Measurements from ENCODE around the gene TMEM132A. TPM values are rescaled to one million over a fixed set of nuclear protein-coding genes. Genes with fewer than 3 reads are reported as not detected.
"Not testable (repeated sequence)": the region's sequence is repeated elsewhere in the genome, so short reads cannot be mapped to it uniquely, and the experiment has no call there.

The TMEM132A gene
- total RNA-seq, 1 donor from 2014 or later, result 56.2 TPM

- DNase-seq (ENCODE audit: low read depth in 2 of 2), result no peak
These were observed 21.6 kb upstream of the TMEM132A start for GRCh38 chr11:60902625-60903024.

GRCh38 chr11:60905047-60905446 lies 19.2 kb upstream of the TMEM132A start:
- DNase-seq (ENCODE audit: low read depth in 2 of 2), result no peak

GRCh38 chr11:60905551-60906113 lies 18.6 kb upstream of the TMEM132A start:
- peak; percentile 56 to 62 for DNase-seq (ENCODE audit: low read depth in 2 of 2)

GRCh38 chr11:60906132-60906972 lies 17.9 kb upstream of the TMEM132A start, which contains the start of gene PRPF19:
Gene PRPF19, minus strand, starts transcription at chr11:60906585. Its CDS starts 203 bp downstream, at chr11:60906382.
- DNase-seq (ENCODE audit: low read depth in 2 of 2), result peak; percentile 97 to 98

GRCh38 chr11:60908803-60909202 lies 15.5 kb upstream of the TMEM132A start:
- DNase-seq (ENCODE audit: low read depth in 2 of 2), result no peak

GRCh38 chr11:60909680-60910280 lies 14.5 kb upstream of the TMEM132A start:
- DNase-seq (ENCODE audit: low read depth in 2 of 2), result not testable (repeated sequence)

GRCh38 chr11:60910281-60910687 lies 14.0 kb upstream of the TMEM132A start:
- DNase-seq (ENCODE audit: low read depth in 2 of 2), result no peak

- peak; percentile 51 to 89 for DNase-seq (ENCODE audit: low read depth in 2 of 2)
These were observed 13.4 kb upstream of the TMEM132A start for GRCh38 chr11:60910711-60911380.

GRCh38 chr11:60912223-60912850 lies 11.9 kb upstream of the TMEM132A start:
- peak in 1 of 2 donors; percentile 34 for DNase-seq (ENCODE audit: low read depth in 2 of 2)

- peak in 1 of 2 donors; percentile 90 for DNase-seq (ENCODE audit: low read depth in 2 of 2)
These were observed 11.3 kb upstream of the TMEM132A start for GRCh38 chr11:60912851-60913528.

GRCh38 chr11:60913793-60914632 lies 10.2 kb upstream of the TMEM132A start, which contains the start of gene TMEM109:
Gene TMEM109, plus strand, starts transcription at chr11:60914158. Its CDS starts 5,536 bp downstream, at chr11:60919694.
- DNase-seq (ENCODE audit: low read depth in 2 of 2), result peak; percentile 95 to 96

GRCh38 chr11:60914633-60915247 lies 9.5 kb upstream of the TMEM132A start:
- peak; percentile 36 to 62 for DNase-seq (ENCODE audit: low read depth in 2 of 2)

- DNase-seq (ENCODE audit: low read depth in 2 of 2), result peak; percentile 60 to 69
These were observed 8.9 kb upstream of the TMEM132A start for GRCh38 chr11:60915248-60915914.

- no peak for DNase-seq (ENCODE audit: low read depth in 2 of 2)
These were observed 7.5 kb upstream of the TMEM132A start for GRCh38 chr11:60916669-60917206.

- no peak for DNase-seq (ENCODE audit: low read depth in 2 of 2)
These were observed 7.0 kb upstream of the TMEM132A start for GRCh38 chr11:60917267-60917666.

- no peak for DNase-seq (ENCODE audit: low read depth in 2 of 2)
These were observed 5.9 kb upstream of the TMEM132A start for GRCh38 chr11:60918251-60918938.

GRCh38 chr11:60918939-60919265 lies 5.4 kb upstream of the TMEM132A start:
- peak in 1 of 2 donors; percentile 57 for DNase-seq (ENCODE audit: low read depth in 2 of 2)

- DNase-seq (ENCODE audit: low read depth in 2 of 2), result peak in 1 of 2 donors; percentile 46
These were observed 4.9 kb upstream of the TMEM132A start for GRCh38 chr11:60919320-60919719.

All from lung microvascular endothelial cell (primary cell).